NCI-H460 (cell line): Measurements from ENCODE around the gene GRIK3. TPM values are rescaled to one million over a fixed set of nuclear protein-coding genes. Genes with fewer than 3 reads are reported as not detected.
"Not testable (repeated sequence)": the region's sequence is repeated elsewhere in the genome, so short reads cannot be mapped to it uniquely, and the experiment has no call there.

ENCODE experiments used
- DNase-seq: peaks from one replicate; pipeline ENCODE4 v3.0.0-alpha.2; 2016; ENCODE audit warnings: low read depth; ENCODE audit errors: extremely low read depth
- total RNA-seq: library from RNA; depleted of rRNA; stranded (reverse); fragments of >200 nt; shearing (Covaris generic); gene quantifications from 2 replicates; pipeline ENCODE4 v1.2.3, GENCODE V29; 2014

GRIK3 gene
- total RNA-seq, 1 experiment from 2014 or later = not detected

GRCh38 chr1:36913484-36914060 is 120.7 kb downstream of the GRIK3 start:
- no peak for DNase-seq

- DNase-seq = no peak
Observed at GRCh38 chr1:36913016-36913415, 121.3 kb downstream of the GRIK3 start.

GRCh38 chr1:36912365-36912865 is 121.9 kb downstream of the GRIK3 start:
- DNase-seq = no peak

GRCh38 chr1:36911561-36912364 is 122.6 kb downstream of the GRIK3 start:
- DNase-seq = no peak

DNA sequence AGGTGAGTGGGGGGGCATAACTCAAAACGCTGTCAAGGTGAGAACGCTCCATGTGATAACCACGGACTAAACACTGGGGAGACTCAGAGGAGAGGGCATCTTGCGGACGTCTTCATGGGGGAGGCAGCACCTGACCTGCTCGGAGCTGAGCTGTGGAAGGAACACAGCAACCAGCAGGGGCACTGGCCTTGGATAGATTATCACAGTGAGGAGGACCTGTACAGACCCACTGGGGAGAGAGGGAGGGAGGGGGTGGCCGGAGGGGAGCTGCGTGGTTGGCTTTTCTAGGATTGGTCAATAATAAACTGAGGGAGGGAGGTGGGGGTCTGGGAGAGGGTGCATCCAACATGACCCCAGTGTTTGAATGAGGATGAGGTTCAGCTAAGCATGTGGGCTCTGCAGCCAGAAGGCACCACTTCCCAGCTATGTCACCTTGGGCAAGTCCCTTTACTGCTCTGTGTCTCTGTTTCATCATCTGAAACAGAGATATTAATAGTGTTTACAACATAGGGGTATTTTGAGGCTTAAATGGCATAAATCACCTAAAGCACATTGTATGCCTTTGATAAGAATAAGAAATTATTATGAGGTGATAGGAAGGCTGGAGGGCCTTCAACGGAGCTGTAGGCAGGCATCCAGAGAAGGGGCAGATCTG is 123.3 kb downstream of the GRIK3 start:
- DNase-seq = no peak

DNA sequence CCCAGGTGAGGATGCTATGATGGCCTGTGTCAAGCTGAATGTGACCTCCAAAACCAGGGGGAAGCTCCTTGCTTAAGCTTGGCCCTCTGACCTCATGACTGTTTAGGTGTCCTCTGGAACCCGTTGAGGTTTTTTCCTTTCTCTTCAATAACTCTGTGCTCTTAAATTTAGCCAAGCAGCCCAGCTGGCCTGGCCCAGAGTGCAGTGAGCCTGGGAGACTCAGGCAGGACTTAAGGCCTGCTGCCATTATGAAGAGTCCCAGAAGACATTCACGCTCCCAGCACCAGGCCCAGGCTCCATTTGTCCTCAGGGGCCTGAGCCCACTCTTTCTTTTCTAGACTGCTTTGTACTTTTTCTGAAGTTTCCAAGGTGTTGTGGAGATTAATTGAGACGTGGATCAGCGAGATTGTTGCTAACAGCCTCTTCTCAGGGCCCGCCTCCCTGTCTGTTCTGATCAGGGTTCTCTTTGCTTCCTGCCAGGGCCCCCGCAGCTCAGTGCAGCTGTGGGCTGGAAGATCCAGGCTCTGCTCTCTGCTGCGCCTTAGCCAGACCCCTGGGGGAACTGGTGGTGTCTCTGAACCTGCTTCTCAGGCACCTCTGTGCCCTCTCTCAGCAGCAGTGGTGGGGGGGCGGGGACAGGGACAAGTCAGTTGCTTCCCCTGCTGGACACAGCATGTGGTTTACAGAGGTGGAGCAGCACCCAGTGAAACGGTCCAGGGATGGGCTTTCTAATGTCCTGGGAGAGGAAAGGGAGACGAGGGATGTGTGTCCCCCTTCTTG is 124.2 kb downstream of the GRIK3 start:
- DNase-seq = no peak

GRCh38 chr1:36909359-36909758 is 125.0 kb downstream of the GRIK3 start:
- not testable (repeated sequence) for DNase-seq

- no peak for DNase-seq
Observed at GRCh38 chr1:36908096-36908495, 126.2 kb downstream of the GRIK3 start.

DNA sequence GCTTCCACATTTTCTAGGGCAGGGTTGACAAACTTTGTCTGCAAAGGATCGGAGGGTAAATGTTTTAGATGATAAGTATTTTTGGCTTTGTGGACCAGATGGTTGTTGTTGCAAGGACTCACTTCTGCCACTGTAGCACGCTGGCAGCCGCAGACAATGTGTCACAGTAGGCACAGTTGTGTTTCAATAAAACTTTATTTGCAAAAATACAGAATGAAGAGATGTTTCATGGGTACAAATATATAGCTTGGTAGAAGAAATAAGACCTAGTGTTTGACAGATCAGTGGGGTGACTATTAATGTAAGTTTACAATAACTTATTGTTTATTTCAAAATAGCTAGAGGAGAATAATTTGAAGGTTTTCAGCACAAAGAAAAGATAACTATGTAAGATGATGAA is 127.8 kb downstream of the GRIK3 start:
- no peak for DNase-seq

DNA sequence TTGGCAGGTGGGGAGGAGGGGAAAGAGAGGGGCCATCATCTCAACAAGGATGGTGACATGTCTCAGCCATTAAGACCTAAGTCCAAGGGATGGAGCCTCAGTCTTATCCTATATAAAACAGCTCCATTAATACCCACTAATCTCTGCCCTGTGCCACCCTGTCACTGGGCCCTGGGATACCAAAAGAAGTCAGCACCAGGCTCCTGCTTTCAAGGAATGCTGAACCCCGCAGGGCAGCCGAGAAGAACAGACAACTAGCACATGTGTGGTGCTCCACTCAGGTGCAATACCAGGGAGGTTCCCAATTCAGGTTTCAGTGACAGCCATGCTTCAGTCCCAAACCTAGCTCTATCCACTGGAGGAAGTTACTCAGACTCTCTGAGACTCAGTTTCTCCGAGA is 128.4 kb downstream of the GRIK3 start:
- DNase-seq = no peak

DNA sequence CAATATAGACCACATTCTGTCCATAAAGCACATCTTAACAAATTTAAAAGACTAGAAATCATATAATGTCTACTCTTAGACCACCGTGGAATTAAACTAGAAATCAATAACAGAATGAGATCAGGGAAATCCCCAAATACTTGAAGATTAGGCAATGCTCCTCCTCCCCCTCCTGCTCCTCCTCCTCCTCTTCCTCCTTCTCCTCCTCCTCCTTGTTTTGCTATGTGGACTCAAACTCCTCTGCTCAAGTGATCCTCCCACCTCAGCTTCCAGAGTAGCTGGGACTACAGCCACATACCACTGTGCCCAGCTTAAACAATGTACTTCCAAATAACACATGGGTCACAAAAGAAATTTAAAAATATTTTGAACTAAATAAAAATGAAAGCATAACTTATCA is 134.2 kb downstream of the GRIK3 start:
- no peak for DNase-seq

DNA sequence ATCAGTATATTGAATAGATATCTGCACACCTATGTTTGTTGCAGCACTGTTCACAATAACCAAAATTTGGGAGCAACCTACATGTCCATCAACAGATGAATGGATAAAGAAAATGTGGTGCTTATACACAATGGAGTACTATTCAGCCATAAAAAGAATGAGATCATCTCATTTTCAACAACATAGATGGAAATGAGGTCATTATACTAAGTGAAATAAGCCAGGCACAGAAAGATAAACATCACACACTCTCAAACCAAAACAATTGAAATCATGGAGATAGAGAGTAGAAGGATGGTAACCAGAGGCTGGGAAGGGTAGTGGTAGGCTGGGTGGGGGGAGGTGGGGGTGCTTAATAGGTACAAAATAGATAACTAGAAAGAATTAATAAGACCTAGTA is 136.5 kb downstream of the GRIK3 start:
- not testable (repeated sequence) for DNase-seq

DNA sequence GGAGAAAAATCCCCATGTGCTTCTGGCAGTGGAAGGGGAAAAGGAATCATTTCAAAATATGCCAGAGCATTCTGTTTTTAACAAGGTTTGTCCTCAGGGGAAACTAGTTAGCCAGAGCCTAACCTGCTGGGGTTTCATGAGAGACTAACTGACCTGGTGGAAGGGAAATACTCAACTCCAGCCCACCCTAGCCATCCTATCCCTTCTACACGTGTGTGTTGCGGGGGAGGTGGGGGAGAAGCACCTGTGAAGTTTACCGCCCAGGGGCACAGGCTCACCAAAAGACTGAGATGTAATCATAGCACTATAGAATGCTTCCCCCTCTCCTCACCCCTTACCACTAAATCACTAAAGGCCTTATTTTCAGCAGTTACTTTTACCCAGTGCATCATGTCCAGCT is 139.5 kb downstream of the GRIK3 start:
- no peak for DNase-seq

GRCh38 chr1:36890776-36891175 is 143.5 kb downstream of the GRIK3 start:
- DNase-seq = no peak

- DNase-seq = no peak
Observed at GRCh38 chr1:36889478-36890226, 144.7 kb downstream of the GRIK3 start.

- DNase-seq = no peak
Observed at GRCh38 chr1:36888811-36889477, 145.4 kb downstream of the GRIK3 start.

DNA sequence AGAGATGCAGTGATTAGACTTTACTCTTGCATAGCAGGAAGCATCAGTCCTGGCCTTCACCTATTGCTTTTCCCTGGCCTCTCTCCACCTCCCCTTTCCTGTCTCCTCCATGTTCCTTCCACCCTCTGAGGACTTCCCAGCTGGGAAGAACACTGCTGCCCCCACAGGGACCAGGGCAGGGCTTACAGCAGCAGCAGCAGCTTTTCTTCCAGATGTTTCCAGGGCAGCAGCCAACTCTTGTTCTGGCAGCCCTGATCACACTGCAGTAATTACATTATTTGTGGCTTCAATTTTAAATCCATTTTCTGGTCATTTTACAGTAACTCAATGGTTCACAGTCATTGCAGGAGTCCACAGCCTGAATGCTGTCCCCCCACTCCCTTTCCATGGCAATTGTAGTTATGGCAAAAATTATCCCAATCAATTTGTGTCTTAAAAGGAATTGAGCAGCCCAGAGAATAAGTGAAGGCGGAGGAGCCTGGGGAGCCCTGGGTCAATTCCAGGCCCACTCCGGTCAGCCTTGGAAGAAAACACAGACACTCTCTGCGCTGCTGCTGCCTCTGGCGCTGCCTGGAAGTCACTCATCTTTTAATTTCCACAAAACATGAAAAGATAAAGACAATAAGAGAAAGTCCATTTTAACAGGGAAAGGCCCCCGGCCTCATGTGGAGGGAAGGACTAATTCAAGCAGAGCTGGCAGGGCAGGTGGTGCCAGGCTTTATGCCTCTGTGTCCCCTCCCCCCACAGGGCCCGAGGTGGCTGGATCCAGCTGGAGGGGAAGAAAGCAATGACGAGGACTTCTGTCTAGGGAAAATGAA is 148.6 kb downstream of the GRIK3 start:
- no peak for DNase-seq

- DNase-seq = no peak
Observed at GRCh38 chr1:36884801-36885200, 149.5 kb downstream of the GRIK3 start.
